A673 (cell line): ENCODE data around the gene BSN. TPM values are rescaled to one million over a fixed set of nuclear protein-coding genes. Genes with fewer than 3 reads are reported as not detected.
"Not testable (repeated sequence)": the region's sequence is repeated elsewhere in the genome, so short reads cannot be mapped to it uniquely, and the experiment has no call there.

ENCODE experiments used
- BruUV-seq: library from RNA; stranded (reverse); fragments of 400-500 nt; replicated peaks from 2 replicates; lab custom pipeline; 2021; lab: Mats Ljungman, UMichigan
- CTCF ChIA-PET: fragments of 300-600 bp; sonication (Branson Sonifier 250); formaldehyde crosslinking; loops from one replicate; lab custom pipeline; 2022; ENCODE audit warnings: antibody characterized with exemption; lab: Charles Lee
- POLR2A ChIA-PET: fragments of 300-600 bp; sonication (Branson Sonifier 250); formaldehyde crosslinking; loops from one replicate; lab custom pipeline; 2022; ENCODE audit warnings: antibody characterized with exemption; ENCODE audit not compliant: low non-redundant PET; lab: Charles Lee
- DNase-seq: peaks from one replicate; pipeline ENCODE4 v3.0.0-alpha.2; 2015; ENCODE audit warnings: low spot score
- H3K27ac ChIP-seq: fragments of 200-600 bp; sonication (generic); 2 replicates; pipeline ENCODE4 v1.5.1; 2016; ENCODE audit warnings: mixed run types, low read depth, mild to moderate bottlenecking, mixed read lengths, antibody characterized with exemption, low read length; ENCODE audit not compliant: poor library complexity, severe bottlenecking
- H3K27me3 ChIP-seq: fragments of 200-600 bp; sonication (generic); replicated peaks from 2 replicates; pipeline ENCODE4 v1.6.1; 2017; ENCODE audit warnings: mixed run types, low read depth, mild to moderate bottlenecking, mixed read lengths, antibody characterized with exemption, low read length; ENCODE audit not compliant: insufficient read depth, poor library complexity
- H3K36me3 ChIP-seq: fragments of 200-600 bp; sonication (generic); 2 replicates; pipeline ENCODE4 v1.6.1; 2016; ENCODE audit warnings: mixed run types, mild to moderate bottlenecking, mixed read lengths, antibody characterized with exemption, low read length; ENCODE audit not compliant: insufficient read depth, poor library complexity, severe bottlenecking
- H3K4me1 ChIP-seq: fragments of 200-600 bp; sonication (generic); 2 replicates; pipeline ENCODE4 v1.6.1; 2017; ENCODE audit warnings: mixed run types, mild to moderate bottlenecking, mixed read lengths, antibody characterized with exemption, low read length; ENCODE audit not compliant: insufficient read depth, poor library complexity, severe bottlenecking
- H3K4me3 ChIP-seq: fragments of 200-600 bp; sonication (generic); 2 replicates; pipeline ENCODE4 v1.5.1; 2016; ENCODE audit warnings: low read depth, mixed run types, mild to moderate bottlenecking, mixed read lengths, low read length; ENCODE audit not compliant: poor library complexity, severe bottlenecking
- H3K9me3 ChIP-seq: fragments of 200-600 bp; sonication (generic); 2 replicates; pipeline ENCODE4 v1.6.1; 2016; ENCODE audit warnings: mixed run types, low read depth, mild to moderate bottlenecking, mixed read lengths, antibody characterized with exemption, low read length; ENCODE audit not compliant: poor library complexity, severe bottlenecking
- EZH2 ChIP-seq: fragments of 200-600 bp; sonication (generic); IDR thresholded peaks from 2 replicates; pipeline ENCODE4 v1.6.1; 2017; ENCODE audit warnings: borderline replicate concordance, low read depth, mild to moderate bottlenecking, mixed read lengths, antibody characterized with exemption, low read length; ENCODE audit not compliant: poor library complexity, severe bottlenecking
- intact Hi-C: fragments of 100-400 bp; cut with micrococcal nuclease; formaldehyde crosslinking; loops from one replicate; pipeline ENCODE4 v1.10.0; 2022; ENCODE audit not compliant: unreplicated experiment
- total RNA-seq: library from RNA; stranded (reverse); gene quantifications from 2 replicates; pipeline ENCODE4 v1.2.3, GENCODE V29; 2021
- TF ChIP-seq, protein P1 (sequence below): fragments of 300-800, 200-600 bp; sonication (generic); conservative IDR thresholded peaks from 2 replicates; pipeline ENCODE4 v1.5.1; 2017; ENCODE audit warnings: low read depth, mild to moderate bottlenecking, antibody characterized with exemption, low read length, moderate library complexity, mixed read lengths

The BSN gene
- total RNA-seq, 1 experiment from 2014 or later = 1.4 TPM

GRCh38 chr3:49688338-49689045 is 134.2 kb downstream of the BSN start:
- CTCF ChIA-PET, POLR2A ChIA-PET, H3K36me3 ChIP-seq, intact Hi-C loops, H3K4me1 ChIP-seq, DNase-seq, H3K27me3 ChIP-seq, H3K9me3 ChIP-seq, BruUV-seq: not testable (repeated sequence)
- Histone ChIP-seq H3K4me3 (peak overlapping the region; percentile 82), H3K27ac (peak overlapping the region; percentile 82)

DNA sequence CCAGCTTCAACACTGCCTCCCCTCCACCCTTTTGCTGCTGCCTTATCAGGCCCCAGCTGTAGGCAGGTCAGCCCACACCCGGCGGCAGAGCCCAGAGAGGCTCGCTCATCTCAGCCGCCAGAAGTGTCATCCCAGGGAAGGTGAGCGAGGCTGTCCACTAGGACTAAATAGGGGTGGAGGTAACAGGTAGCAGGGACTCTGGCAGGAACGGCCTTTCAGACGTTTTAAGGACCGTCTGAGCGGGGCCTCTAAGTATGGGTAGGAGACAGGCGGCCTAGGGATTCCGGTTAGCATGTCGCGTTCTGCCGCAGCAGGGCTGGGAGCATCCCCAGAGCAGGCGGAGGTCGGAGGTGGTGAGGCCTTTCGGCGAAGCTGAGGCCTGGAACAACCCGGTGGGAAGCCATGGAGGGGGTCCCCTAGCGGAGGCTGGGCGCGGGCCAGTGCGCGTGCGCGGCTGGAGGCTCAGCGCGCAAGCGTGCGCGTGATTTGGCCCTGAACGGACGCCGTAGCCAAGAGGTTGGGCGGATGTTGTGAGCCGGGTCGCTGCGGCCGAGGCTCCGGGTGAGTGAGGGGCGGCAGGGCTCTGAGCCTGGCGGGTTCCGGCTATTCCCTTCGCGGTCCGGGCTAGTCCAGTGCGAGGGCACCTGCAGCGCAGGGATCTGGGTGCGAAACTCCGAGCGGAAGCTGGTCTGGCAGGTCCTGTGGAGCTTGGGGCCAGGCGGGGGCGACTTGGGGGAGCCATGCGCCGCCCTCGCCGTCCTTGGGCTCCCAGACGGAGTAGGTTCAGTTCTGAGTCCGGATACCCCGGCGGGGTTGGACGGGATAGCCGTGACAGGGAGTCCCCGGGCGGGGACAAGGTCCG is 135.0 kb downstream of the BSN start, which contains the start of the genes MST1 and RNF123:
TSS of gene MST1 (minus strand) at position 429 of the 862 bp plus-strand sequence. CDS start 783 bp downstream, outside the sequence.
TSS of gene RNF123 (plus strand) at position 512 of the 862 bp plus-strand sequence. CDS start 1,609 bp downstream, outside the sequence.
- CTCF ChIA-PET = no interaction called here
- BruUV-seq = TSS peak; percentile 69

DNA sequence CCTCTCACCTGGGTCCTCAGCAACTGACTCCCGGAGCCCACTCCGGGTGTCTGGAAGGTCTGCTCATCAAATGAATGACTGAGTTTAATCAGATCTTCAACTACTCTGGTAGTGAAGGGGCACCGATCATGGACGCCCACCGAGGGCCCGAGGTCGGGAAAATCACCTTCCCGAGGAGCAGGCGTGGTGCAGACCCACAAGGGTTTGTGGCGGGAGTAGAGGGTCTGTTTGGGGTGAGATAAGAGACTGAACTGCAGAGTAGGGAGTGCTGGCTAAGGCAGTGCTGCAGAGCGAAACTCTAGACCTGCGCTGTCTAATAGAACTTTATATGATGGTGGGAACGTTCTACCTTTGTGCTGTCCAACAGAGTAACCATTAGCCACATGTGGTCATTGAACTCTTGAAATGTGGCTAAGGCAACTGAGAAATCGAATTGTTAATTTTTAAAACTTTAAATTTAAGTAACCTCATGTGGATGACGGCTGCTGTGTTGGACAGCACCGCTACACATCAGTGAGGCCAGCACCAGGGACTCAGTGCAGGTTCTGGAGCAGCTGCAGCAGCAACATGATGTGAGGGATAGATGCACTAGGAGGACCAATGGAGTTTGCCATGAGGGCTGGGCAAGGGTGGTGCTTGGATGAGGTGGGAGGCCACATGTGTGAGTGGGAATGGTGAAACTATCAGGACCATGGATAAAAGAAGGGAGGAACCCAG is 135.8 kb downstream of the BSN start:
- H3K9me3 ChIP-seq, H3K4me1 ChIP-seq, POLR2A ChIA-PET, BruUV-seq, intact Hi-C loops, DNase-seq, H3K27me3 ChIP-seq, CTCF ChIA-PET, H3K36me3 ChIP-seq: not testable (repeated sequence)
- Histone ChIP-seq H3K27ac (peak overlapping the region; percentile 82), H3K4me3 (peak overlapping the region; percentile 82)

More for the DNA sequence above, 135.0 kb downstream of the BSN start, which contains the start of the genes MST1 and RNF123:
- H3K4me1 ChIP-seq = no peaks in the 10 kb centered on the region
- DNase-seq = peak; percentile 84
- H3K27ac ChIP-seq = peak within 1 kb of the TSS; percentile 82
- intact Hi-C loops = no loop called here
- TF ChIP-seq, protein P1, sequence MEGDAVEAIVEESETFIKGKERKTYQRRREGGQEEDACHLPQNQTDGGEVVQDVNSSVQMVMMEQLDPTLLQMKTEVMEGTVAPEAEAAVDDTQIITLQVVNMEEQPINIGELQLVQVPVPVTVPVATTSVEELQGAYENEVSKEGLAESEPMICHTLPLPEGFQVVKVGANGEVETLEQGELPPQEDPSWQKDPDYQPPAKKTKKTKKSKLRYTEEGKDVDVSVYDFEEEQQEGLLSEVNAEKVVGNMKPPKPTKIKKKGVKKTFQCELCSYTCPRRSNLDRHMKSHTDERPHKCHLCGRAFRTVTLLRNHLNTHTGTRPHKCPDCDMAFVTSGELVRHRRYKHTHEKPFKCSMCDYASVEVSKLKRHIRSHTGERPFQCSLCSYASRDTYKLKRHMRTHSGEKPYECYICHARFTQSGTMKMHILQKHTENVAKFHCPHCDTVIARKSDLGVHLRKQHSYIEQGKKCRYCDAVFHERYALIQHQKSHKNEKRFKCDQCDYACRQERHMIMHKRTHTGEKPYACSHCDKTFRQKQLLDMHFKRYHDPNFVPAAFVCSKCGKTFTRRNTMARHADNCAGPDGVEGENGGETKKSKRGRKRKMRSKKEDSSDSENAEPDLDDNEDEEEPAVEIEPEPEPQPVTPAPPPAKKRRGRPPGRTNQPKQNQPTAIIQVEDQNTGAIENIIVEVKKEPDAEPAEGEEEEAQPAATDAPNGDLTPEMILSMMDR = no peak
- TF ChIP-seq EZH2 = no peak
- H3K36me3 ChIP-seq = no peaks in the 10 kb centered on the region
- no peaks in the 10 kb centered on the region for H3K27me3 ChIP-seq
- POLR2A ChIA-PET = no interaction called here
- H3K4me3 ChIP-seq = peak within 1 kb of the TSS; percentile 82
- H3K9me3 ChIP-seq = no peaks in the 10 kb centered on the region

GRCh38 chr3:49690856-49691255 is 136.6 kb downstream of the BSN start:
- DNase-seq, H3K4me1 ChIP-seq, intact Hi-C loops, H3K9me3 ChIP-seq, H3K27ac ChIP-seq, CTCF ChIA-PET, BruUV-seq, POLR2A ChIA-PET, H3K36me3 ChIP-seq, H3K4me3 ChIP-seq, H3K27me3 ChIP-seq: not testable (repeated sequence)

DNA sequence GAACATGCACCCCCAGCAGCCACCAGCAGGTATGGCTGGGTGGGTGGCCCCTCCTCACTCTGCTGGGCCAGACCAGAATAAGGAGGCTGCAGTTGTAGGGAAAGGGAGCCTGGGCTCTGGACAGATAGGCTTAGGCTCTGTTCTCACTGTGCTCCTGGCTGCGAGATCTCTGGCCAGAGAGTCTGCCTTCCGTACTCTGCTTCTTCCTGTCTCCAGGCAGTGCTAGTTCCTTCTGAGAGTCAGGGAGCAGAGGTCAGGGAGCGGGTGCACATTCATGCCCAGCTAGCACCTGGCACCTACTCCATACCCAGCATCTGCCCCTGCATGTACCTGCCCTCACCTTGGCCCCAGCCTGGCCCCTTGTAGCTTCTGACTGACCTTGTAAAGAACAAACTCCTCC is 137.2 kb downstream of the BSN start:
- H3K9me3 ChIP-seq, H3K27ac ChIP-seq, H3K4me3 ChIP-seq, BruUV-seq, H3K36me3 ChIP-seq, H3K27me3 ChIP-seq, intact Hi-C loops, CTCF ChIA-PET, POLR2A ChIA-PET, DNase-seq, H3K4me1 ChIP-seq: not testable (repeated sequence)

DNA sequence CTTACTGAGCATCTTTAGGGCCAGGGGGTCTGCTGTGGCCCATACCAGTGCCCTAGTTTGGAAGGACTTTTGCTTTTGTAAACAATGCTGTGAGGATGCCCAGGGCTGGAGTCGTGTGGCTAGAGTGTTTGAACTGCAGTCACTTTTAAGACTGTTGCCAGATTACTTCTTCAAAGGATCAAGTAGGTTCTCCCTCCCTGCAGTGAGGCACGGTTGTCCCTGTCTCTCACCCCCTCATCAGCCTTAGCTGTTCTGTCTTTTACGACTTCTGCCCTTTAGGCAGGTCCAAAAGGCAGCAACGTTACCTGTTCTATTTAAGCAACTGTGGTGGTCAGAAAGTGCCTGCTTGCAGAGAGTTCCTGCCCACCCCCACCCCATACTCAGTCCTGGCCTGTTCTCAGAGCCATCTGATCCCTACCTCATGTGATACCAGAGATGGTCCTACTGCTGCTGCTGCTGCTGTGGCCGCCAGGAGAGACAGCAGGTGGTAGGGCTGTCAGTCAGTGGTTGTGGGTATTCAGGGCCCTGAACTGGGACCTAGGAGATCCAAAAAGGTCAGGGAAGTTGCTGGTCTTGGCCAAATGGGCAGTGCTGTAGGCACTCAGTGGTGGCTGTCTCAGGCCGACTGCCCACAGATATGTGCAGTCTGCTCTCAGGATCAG is 140.3 kb downstream of the BSN start:
- H3K9me3 ChIP-seq, H3K36me3 ChIP-seq, BruUV-seq, POLR2A ChIA-PET, H3K4me1 ChIP-seq, intact Hi-C loops, H3K4me3 ChIP-seq, CTCF ChIA-PET, H3K27me3 ChIP-seq, DNase-seq, H3K27ac ChIP-seq: not testable (repeated sequence)
